CD14-positive monocyte (primary cell): ENCODE data around the gene ZNF598. TPM values are rescaled to one million over a fixed set of nuclear protein-coding genes. Genes with fewer than 3 reads are reported as not detected.
"Not testable (repeated sequence)": the region's sequence is repeated elsewhere in the genome, so short reads cannot be mapped to it uniquely, and the experiment has no call there.

Source experiments
- DNase-seq, 3 donors: peaks; one replicate each; pipeline ENCODE4 v3.0.0-alpha.2; 2011 to 2022
- H2AFZ ChIP-seq: 2 replicates; pipeline ENCODE4 v1.6.0; 2012; ENCODE audit warnings: mild to moderate bottlenecking, low read depth, low read length, inconsistent platforms; ENCODE audit not compliant: insufficient read depth, poor library complexity, severe bottlenecking
- H3K27ac ChIP-seq, 2 donors: 1 replicate in 1 of 2; 2 replicates in 1 of 2; pipeline ENCODE4 v1.5.1; 2012 to 2013; ENCODE audit warnings: low read length in 2 of 2, control low read depth in 1 of 2, inconsistent platforms in 1 of 2, low read depth in 1 of 2, mild to moderate bottlenecking in 1 of 2
- H3K27me3 ChIP-seq, 2 donors: one replicate each; pipeline versions ENCODE4 v1.6.0 to v1.6.1; 2011 to 2013; ENCODE audit warnings: low read length in 2 of 2; ENCODE audit not compliant: control insufficient read depth in 2 of 2, insufficient read depth in 2 of 2
- H3K36me3 ChIP-seq, 2 donors: replicated peaks in 1 of 2; 1 replicate in 1 of 2; 2 replicates in 1 of 2; pipeline versions ENCODE4 v1.5.1 to v1.6.1; 2012 to 2013; ENCODE audit warnings: low read length in 2 of 2, control low read depth in 1 of 2, inconsistent platforms in 1 of 2, mild to moderate bottlenecking in 1 of 2; ENCODE audit not compliant: insufficient read depth in 2 of 2, control insufficient read depth in 1 of 2
- H3K4me1 ChIP-seq, 2 donors: 1 replicate in 1 of 2; 2 replicates in 1 of 2; pipeline versions ENCODE4 v1.5.1 to v1.6.1; 2012 to 2013; ENCODE audit warnings: low read length in 2 of 2, control low read depth in 1 of 2, inconsistent platforms in 1 of 2, mild to moderate bottlenecking in 1 of 2, moderate library complexity in 1 of 2; ENCODE audit not compliant: insufficient read depth in 2 of 2, control insufficient read depth in 1 of 2
- H3K4me2 ChIP-seq: replicated peaks from 2 replicates; pipeline ENCODE3; 2012; ENCODE audit warnings: low read length, moderate library complexity, mild to moderate bottlenecking; ENCODE audit not compliant: poor library complexity, severe bottlenecking; ENCODE audit errors: extremely low read depth
- H3K4me3 ChIP-seq, 3 experiments: fragments of 200-600 bp in 1 of 3; sonication (generic) in 1 of 3; replicated peaks in 1 of 3; 1 replicate in 2 of 3; 2 replicates in 1 of 3; pipeline ENCODE4 v1.5.1; 2011 to 2013; ENCODE audit warnings: low read length in 3 of 3, mild to moderate bottlenecking in 3 of 3, control low read depth in 2 of 3, low read depth in 2 of 3, inconsistent platforms in 1 of 3, moderate library complexity in 1 of 3
- H3K79me2 ChIP-seq: 2 replicates; pipeline ENCODE4 v1.6.0; 2012; ENCODE audit warnings: mild to moderate bottlenecking, control low read depth, inconsistent platforms, low read length, moderate library complexity; ENCODE audit not compliant: insufficient read depth
- H3K9ac ChIP-seq: 2 replicates; pipeline ENCODE4 v1.6.0; 2017; ENCODE audit warnings: low read length, mild to moderate bottlenecking; ENCODE audit not compliant: insufficient read depth, poor library complexity, severe bottlenecking
- H3K9me3 ChIP-seq, 2 donors: replicated peaks in 1 of 2; 1 replicate in 1 of 2; 2 replicates in 1 of 2; pipeline versions ENCODE4 v1.5.1 to v1.6.1; 2012 to 2013; ENCODE audit warnings: low read length in 2 of 2, control low read depth in 1 of 2; ENCODE audit not compliant: control insufficient read depth in 1 of 2, insufficient read depth in 1 of 2
- H4K20me1 ChIP-seq: 2 replicates; pipeline ENCODE4 v1.6.0; 2012; ENCODE audit warnings: mild to moderate bottlenecking, low read length, control low read depth, moderate library complexity; ENCODE audit not compliant: insufficient read depth
- H3K27ac Mint-ChIP-seq, 7 donors: one replicate each; pipeline ENCODE4 v1.8.0; 2020; ENCODE audit warnings: mild to moderate bottlenecking in 7 of 7, mixed read lengths in 7 of 7, moderate library complexity in 6 of 7, inconsistent platforms in 2 of 7
- H3K27me3 Mint-ChIP-seq, 3 donors: one replicate each; pipeline ENCODE4 v1.8.0; 2021 to 2022; ENCODE audit warnings: low read depth in 3 of 3, mild to moderate bottlenecking in 3 of 3, mixed read lengths in 3 of 3, moderate library complexity in 3 of 3, inconsistent platforms in 1 of 3
- H3K36me3 Mint-ChIP-seq, 2 donors: one replicate each; pipeline ENCODE4 v1.8.0; 2020; ENCODE audit warnings: mixed read lengths in 2 of 2, inconsistent platforms in 1 of 2, mild to moderate bottlenecking in 1 of 2
- H3K4me1 Mint-ChIP-seq: one replicate; pipeline ENCODE4 v1.8.0; 2020; ENCODE audit warnings: mild to moderate bottlenecking, mixed read lengths
- H3K4me3 Mint-ChIP-seq, 2 donors: one replicate each; pipeline ENCODE4 v1.8.0; 2020; ENCODE audit warnings: mild to moderate bottlenecking in 2 of 2, mixed read lengths in 2 of 2, moderate library complexity in 1 of 2
- H3K9me3 Mint-ChIP-seq, 7 donors: one replicate each; pipeline ENCODE4 v1.8.0; 2020 to 2022; ENCODE audit warnings: mixed read lengths in 7 of 7, mild to moderate bottlenecking in 6 of 7, moderate library complexity in 6 of 7, inconsistent platforms in 2 of 7
- WGBS: methylation state at CpG from one replicate; pipeline ENCODE4 v1.1.5; 2013; ENCODE audit warnings: missing lambda C conversion rate; ENCODE audit not compliant: insufficient coverage; 5-methylcytosine and 5-hydroxymethylcytosine counted together
- intact Hi-C, 2 donors: fragments of 100-400 bp; cut with micrococcal nuclease; formaldehyde crosslinking; loops; one replicate each; pipeline versions ENCODE4 v1.15.0 to v1.15.1; 2023
- polyA plus RNA-seq, 3 donors: library from polyadenylated mRNA; depleted of rRNA in 1 of 3; unstranded in 2 of 3; stranded (reverse) in 1 of 3; fragments of 300-500 nt in 2 of 3; fragments of >200 nt in 1 of 3; fragmentation: Illumina TruSeq in 2 of 3; gene quantifications; 1 replicate in 2 of 3; 2 replicates in 1 of 3; pipeline ENCODE4 v1.2.3, GENCODE V29; 2012 to 2021
- TF ChIP-seq, protein P1 (sequence below): fragments of 200-600 bp; IDR thresholded peaks from one replicate; pipeline ENCODE4 v1.8.0; 2022; ENCODE audit warnings: antibody characterized with exemption, mild to moderate bottlenecking

The ZNF598 gene
- polyA plus RNA-seq, 3 donors = 1.4 to 42.1 (median 1.5) TPM

- Histone ChIP-seq H4K20me1 (peaks cover 30% of the 10 kb centered on the region), H3K4me3 (peak overlapping the region in 1 of 3 experiments; percentile 93), H3K79me2 (peaks cover 31% of the 10 kb centered on the region), H3K36me3 (peaks cover 21% of the 10 kb centered on the region in 2 donors), H3K4me1 (peaks cover 27 to 39% of the 10 kb centered on the region in 2 donors), H3K9ac (no peak overlapping the region), H3K9me3 (no peaks in the 10 kb centered on the region), H3K27ac (no peak overlapping the region), H3K4me2 (peak overlapping the region; percentile 82), H3K27me3 (no peaks in the 10 kb centered on the region), H2AFZ (peak overlapping the region; percentile 95)
- no peak for DNase-seq
- intact Hi-C loops = no loop called here
- WGBS = 38% methylated on average over 10 of the region's 14 CpGs
- H3K9me3 Mint-ChIP-seq = peaks cover 0 to 8% (median 0%) of the 10 kb centered on the region in 7 donors
- H3K4me3 Mint-ChIP-seq = peak overlapping the region; percentile 51 to 91
- H3K4me1 Mint-ChIP-seq = peaks cover 34% of the 10 kb centered on the region
- peaks cover 8 to 37% (median 27%) of the 10 kb centered on the region in 3 donors for H3K27me3 Mint-ChIP-seq
- H3K27ac Mint-ChIP-seq = peak overlapping the region in 2 of 7 donors; percentile 68 to 83
- H3K36me3 Mint-ChIP-seq = peaks cover 24 to 28% of the 10 kb centered on the region in 2 donors
- TF ChIP-seq, protein P1, sequence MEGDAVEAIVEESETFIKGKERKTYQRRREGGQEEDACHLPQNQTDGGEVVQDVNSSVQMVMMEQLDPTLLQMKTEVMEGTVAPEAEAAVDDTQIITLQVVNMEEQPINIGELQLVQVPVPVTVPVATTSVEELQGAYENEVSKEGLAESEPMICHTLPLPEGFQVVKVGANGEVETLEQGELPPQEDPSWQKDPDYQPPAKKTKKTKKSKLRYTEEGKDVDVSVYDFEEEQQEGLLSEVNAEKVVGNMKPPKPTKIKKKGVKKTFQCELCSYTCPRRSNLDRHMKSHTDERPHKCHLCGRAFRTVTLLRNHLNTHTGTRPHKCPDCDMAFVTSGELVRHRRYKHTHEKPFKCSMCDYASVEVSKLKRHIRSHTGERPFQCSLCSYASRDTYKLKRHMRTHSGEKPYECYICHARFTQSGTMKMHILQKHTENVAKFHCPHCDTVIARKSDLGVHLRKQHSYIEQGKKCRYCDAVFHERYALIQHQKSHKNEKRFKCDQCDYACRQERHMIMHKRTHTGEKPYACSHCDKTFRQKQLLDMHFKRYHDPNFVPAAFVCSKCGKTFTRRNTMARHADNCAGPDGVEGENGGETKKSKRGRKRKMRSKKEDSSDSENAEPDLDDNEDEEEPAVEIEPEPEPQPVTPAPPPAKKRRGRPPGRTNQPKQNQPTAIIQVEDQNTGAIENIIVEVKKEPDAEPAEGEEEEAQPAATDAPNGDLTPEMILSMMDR = no peak
These were observed 50.8 kb downstream of the ZNF598 start for GRCh38 chr16:1958715-1959268.

DNA sequence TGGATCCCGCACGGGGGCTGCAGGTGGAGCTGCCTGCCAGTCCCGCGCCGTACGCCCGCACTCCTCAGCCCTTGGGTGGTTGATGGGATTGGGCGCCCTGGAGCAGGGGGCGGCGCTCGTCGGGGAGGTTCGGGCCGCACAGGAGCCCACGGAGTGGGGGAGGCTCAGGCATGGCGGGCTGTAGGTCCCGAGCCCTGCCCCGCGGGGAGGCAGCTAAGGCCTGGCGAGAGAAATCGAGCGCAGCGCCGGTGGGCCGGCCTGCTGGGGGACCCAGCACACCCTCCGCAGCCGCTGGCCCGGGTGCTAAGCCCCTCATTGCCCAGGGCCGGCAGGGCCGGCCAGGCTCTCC lies 51.5 kb downstream of the ZNF598 start:
- H3K27me3 ChIP-seq, H3K27ac ChIP-seq, DNase-seq, H3K9ac ChIP-seq, H3K4me3 ChIP-seq, H3K4me2 ChIP-seq, H3K4me3 Mint-ChIP-seq, H3K9me3 ChIP-seq, H3K9me3 Mint-ChIP-seq, intact Hi-C loops, H3K27ac Mint-ChIP-seq, H2AFZ ChIP-seq: not testable (repeated sequence)
- Mint-ChIP-seq H3K27me3 (peaks cover 8 to 37% (median 26%) of the 10 kb centered on the region in 3 donors), H3K4me1 (peaks cover 27% of the 10 kb centered on the region), H3K36me3 (peaks cover 20 to 22% of the 10 kb centered on the region in 2 donors)
- Histone ChIP-seq H3K4me1 (peaks cover 21 to 32% of the 10 kb centered on the region in 2 donors), H4K20me1 (peaks cover 24% of the 10 kb centered on the region), H3K36me3 (peaks cover 21% of the 10 kb centered on the region in 2 donors), H3K79me2 (peaks cover 24% of the 10 kb centered on the region)
- 72% methylated on average over 25 of the region's 30 CpGs for WGBS

DNA sequence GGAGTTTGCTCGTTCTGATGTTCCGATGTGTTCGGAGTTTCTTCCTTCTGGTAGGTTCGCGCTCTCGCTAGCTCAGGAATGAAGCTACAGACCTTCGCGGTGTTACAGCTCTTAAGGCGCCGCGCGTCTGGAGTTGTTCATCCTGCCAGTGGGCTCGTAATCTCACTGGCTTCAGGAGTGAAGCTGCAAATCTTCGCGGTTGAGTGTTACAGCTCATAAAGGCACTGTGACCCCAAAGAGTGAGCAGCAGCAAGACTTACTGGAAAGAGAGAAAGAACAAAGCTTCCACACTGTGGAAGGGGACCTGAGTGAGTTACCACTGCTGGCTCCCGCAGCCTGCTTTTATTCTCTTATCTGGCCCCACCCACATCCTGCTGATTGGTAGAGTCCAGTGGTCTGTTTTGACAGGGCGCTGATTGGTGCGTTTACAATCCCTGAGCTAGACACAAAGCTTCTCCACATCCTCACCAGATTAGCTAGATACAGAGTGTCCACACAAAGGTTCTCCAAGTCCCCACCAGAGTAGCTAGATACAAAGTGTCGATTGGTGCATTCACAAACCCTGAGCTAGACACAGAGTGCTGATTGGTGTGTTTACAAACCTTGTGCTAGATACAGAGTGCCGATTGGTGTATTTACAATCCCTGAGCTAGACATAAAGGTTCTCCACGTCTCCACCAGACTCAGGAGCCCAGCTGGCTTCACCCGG lies 52.0 kb downstream of the ZNF598 start:
- H3K27me3 ChIP-seq, H3K4me3 Mint-ChIP-seq, H3K4me3 ChIP-seq, H3K27ac Mint-ChIP-seq, H3K27ac ChIP-seq, H2AFZ ChIP-seq, H3K9ac ChIP-seq, DNase-seq, H3K4me2 ChIP-seq, intact Hi-C loops, H3K9me3 Mint-ChIP-seq, H3K9me3 ChIP-seq: not testable (repeated sequence)
- H3K27me3 Mint-ChIP-seq = peaks cover 8 to 37% (median 28%) of the 10 kb centered on the region in 3 donors
- peaks cover 21 to 29% of the 10 kb centered on the region in 2 donors for H3K4me1 ChIP-seq
- WGBS = 97% methylated on average over 16 of the region's 22 CpGs
- H3K4me1 Mint-ChIP-seq = peaks cover 23% of the 10 kb centered on the region
- peaks cover 18% of the 10 kb centered on the region for H4K20me1 ChIP-seq
- H3K36me3 ChIP-seq = peaks cover 16% of the 10 kb centered on the region in 2 donors
- H3K79me2 ChIP-seq = peaks cover 19% of the 10 kb centered on the region
- H3K36me3 Mint-ChIP-seq = peaks cover 15 to 16% of the 10 kb centered on the region in 2 donors
